ENCODE measurements around the gene RIN1.
"Not testable (repeated sequence)": the region's sequence is repeated elsewhere in the genome, so short reads cannot be mapped to it uniquely, and the experiment has no call there.

DNA sequence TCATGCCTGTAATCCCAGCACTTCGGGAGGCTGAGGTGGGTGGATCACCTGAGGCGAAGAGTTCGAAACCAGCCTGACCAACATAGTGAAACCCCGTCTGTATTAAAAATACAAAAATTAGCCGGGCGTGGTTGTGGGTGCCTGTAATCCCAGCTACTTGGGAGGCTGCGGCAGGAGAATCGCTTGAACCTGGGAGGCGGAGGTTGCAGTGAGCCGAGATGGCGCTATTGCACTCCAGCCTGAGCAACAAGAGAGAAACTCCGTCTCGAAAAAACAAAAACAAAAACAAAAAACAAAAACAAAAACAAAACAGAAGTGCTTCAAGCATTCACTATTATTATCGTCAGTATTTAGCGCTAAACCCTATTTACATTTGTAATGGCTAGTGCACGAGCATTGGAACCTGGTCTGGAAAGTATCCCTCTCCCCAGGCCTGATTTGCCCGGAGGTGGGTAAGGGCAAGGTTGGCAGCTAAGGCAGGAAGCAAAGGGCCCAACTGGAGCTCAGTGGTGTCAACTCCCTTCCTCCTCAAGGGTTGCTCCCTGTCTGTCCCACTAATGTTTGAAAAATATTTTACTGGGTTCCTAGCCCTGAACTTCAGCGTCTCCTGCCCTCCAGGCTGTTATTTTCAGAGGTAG is 25.3 kb downstream of the RIN1 start:
- TF ChIP-seq POLR2AphosphoS2 (IDR thresholded peaks at IDR 0.05; ENCODE audit: low read depth, low read length); NCOA1 (CRISPR knock-in tag; IDR thresholded peaks at IDR 0.05); POLR2A (IDR thresholded peaks at IDR 0.05; ENCODE audit: insufficient read depth in 1 of 2, low read depth in 2 of 2, low read length in 2 of 2); PCBP1 (IDR thresholded peaks at IDR 0.05; ENCODE audit: borderline replicate concordance, low read depth, low read length); CBX2 (IDR thresholded peaks at IDR 0.05; ENCODE audit: low read depth, low read length); CBX2 (CRISPR knock-in tag; IDR thresholded peaks at IDR 0.05; ENCODE audit: low read depth); KLF15 (CRISPR knock-in tag; IDR thresholded peaks at IDR 0.05; ENCODE audit: borderline replicate concordance); ZBTB44 (CRISPR knock-in tag; IDR thresholded peaks at IDR 0.05); NAIF1 (CRISPR knock-in tag; IDR thresholded peaks at IDR 0.05; ENCODE audit: borderline replicate concordance); FOXP1 (IDR thresholded peaks at IDR 0.05); FOXP1 (CRISPR knock-in tag; IDR thresholded peaks at IDR 0.05): not testable (repeated sequence)

Measured in HepG2 (cell line).